Lower leg skin (tissue), 4 donors: Measurements from ENCODE around the gene DPH6. TPM values are rescaled to one million over a fixed set of nuclear protein-coding genes. Genes with fewer than 3 reads are reported as not detected.

Source experiments
- DNase-seq, 2 donors: peaks; one replicate each; pipeline ENCODE4 v3.0.0-alpha.2; 2019; ENCODE audit warnings: low spot score in 2 of 2
- H3K4me3 ChIP-seq: fragments of 200-600 bp; sonication (generic); 2 replicates; pipeline ENCODE4 v1.5.1; 2017; ENCODE audit warnings: mild to moderate bottlenecking, low read depth; ENCODE audit not compliant: poor library complexity, severe bottlenecking
- POLR2A ChIP-seq, 2 donors: fragments of 450-650 bp; IDR thresholded peaks; one replicate each; pipeline ENCODE4 v1.6.1; 2016 to 2017; ENCODE audit warnings: antibody characterized with exemption in 2 of 2, mild to moderate bottlenecking in 1 of 2, moderate library complexity in 1 of 2
- WGBS, 2 donors: methylation state at CpG; one replicate each; pipeline ENCODE4 v1.1.5; 2018; 5-methylcytosine and 5-hydroxymethylcytosine counted together
- intact Hi-C: fragments of 100-400 bp; cut with DNase I; formaldehyde crosslinking; loops from one replicate; pipeline ENCODE4 v1.15.0; 2023; ENCODE audit warnings: low total_unique reads
- total RNA-seq, 4 donors: library from RNA; depleted of rRNA; stranded (reverse); fragments of >200 nt; gene quantifications; one replicate each; pipeline ENCODE4 v1.1.0, GENCODE V29; 2016
- TF ChIP-seq, protein P1 (sequence below), 3 donors: fragments of 450-650 bp; IDR thresholded peaks; one replicate each; pipeline ENCODE4 v1.5.1; 2016; ENCODE audit warnings: antibody characterized with exemption in 3 of 3, mild to moderate bottlenecking in 3 of 3, moderate library complexity in 2 of 3

The DPH6 gene
- total RNA-seq, 4 donors from 2014 or later = 8.1 to 26.4 (median 18.8) TPM

DNA sequence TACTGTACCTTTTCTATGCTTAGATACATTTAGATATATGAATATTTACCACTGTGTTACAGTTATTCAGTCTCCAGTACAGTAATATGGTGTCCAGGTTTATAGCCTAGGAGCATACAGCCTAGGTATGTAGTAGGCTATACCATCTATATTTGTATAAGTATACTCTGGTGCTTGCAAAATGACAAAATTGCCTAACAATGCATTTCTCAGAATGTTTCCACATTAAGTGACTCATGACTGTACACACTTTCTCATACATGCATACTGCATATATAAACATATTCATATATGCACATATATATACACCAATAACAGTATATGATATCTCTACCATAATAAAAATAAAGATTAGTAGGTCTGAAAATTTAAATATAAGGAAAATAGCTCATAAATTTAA is 169.3 kb downstream of the DPH6 start:
- H3K4me3 ChIP-seq = no peak overlapping the region
- intact Hi-C loops = no loop called here
- DNase-seq = no peak
- TF ChIP-seq, protein P1, sequence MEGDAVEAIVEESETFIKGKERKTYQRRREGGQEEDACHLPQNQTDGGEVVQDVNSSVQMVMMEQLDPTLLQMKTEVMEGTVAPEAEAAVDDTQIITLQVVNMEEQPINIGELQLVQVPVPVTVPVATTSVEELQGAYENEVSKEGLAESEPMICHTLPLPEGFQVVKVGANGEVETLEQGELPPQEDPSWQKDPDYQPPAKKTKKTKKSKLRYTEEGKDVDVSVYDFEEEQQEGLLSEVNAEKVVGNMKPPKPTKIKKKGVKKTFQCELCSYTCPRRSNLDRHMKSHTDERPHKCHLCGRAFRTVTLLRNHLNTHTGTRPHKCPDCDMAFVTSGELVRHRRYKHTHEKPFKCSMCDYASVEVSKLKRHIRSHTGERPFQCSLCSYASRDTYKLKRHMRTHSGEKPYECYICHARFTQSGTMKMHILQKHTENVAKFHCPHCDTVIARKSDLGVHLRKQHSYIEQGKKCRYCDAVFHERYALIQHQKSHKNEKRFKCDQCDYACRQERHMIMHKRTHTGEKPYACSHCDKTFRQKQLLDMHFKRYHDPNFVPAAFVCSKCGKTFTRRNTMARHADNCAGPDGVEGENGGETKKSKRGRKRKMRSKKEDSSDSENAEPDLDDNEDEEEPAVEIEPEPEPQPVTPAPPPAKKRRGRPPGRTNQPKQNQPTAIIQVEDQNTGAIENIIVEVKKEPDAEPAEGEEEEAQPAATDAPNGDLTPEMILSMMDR (IDR thresholded peaks at IDR 0.05) = no peak
- no peak for TF ChIP-seq POLR2A (IDR thresholded peaks at IDR 0.05)

DNA sequence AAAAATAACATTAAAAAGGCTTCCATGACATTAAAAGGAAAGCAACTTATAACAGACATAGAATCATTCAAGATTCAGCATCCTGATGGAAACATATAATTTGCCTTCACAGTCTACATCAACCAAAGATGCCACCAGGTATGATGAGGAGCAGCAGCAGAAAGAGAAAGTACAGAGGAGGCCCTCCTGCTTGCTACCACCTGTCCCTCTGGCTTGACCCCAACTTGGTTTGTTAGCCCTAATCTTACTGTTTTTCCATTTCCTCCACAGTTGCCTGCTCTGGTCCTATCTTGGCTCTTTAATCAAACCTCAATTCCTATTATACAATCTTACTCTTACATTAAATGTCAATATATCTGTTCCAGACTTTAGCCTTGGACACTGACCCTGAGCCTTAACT is 171.3 kb downstream of the DPH6 start:
- DNase-seq = no peak
- TF ChIP-seq, protein P1 (IDR thresholded peaks at IDR 0.05) = no peak
- no peak for TF ChIP-seq POLR2A (IDR thresholded peaks at IDR 0.05)
- intact Hi-C loops = no loop called here
- H3K4me3 ChIP-seq = no peak overlapping the region

DNA sequence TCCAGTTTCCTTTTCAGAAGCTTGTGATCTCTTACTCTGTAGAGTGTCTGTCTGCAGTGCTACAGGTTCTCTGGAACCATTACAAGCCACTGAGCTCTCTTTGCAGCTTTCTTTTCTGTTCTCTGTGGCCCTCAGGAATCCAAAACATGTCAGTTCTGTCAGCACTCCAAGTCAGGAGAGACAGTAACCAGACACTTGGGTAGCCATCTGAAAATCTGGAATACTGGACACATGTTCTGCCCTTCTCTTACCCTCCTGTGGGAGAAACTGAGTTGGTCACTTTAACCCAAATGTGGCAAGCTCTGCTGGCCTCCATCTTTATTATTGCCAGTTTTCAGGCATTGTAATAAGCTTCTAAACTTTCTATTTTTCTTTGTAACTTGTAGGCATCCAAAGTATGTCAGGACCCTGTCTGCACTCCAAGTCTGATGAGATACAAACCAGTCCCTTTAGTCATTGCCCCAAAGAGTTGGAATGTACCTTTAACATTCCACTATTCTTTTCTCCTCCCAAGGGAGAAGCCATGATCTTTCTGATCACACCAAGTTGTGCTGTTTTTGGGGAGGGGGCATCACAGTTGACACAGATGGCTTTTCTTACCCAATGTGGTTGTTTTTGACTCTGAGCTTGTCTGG is 183.7 kb downstream of the DPH6 start:
- DNase-seq = no peak
- intact Hi-C loops = no loop called here
- H3K4me3 ChIP-seq = no peak overlapping the region
- TF ChIP-seq POLR2A (IDR thresholded peaks at IDR 0.05) = no peak
- TF ChIP-seq, protein P1 (IDR thresholded peaks at IDR 0.05) = no peak

DNA sequence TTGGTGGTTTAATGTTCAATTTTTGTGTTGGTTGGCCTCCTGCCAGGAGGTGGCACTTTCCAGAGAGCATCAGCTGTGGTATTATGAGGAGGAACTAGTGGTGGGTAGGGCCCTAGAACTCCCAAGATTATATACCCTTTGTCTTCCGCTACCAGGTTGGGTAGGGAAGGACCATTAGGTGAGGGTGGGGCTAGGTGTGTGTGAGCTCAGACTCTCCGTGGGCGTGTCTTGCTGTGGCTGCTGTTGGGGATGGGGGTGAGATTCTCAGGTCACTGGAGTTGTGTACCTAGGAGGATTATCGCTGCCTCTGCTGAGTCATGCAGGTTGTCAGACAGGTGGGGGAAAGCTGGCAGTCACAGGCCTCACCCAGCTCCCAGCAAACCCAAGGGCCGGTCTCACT is 187.1 kb downstream of the DPH6 start:
- 94% methylated on average over 5 of the region's 5 CpGs for WGBS, 2 donors
- TF ChIP-seq, protein P1 (IDR thresholded peaks at IDR 0.05) = no peak
- no peak for TF ChIP-seq POLR2A (IDR thresholded peaks at IDR 0.05)
- intact Hi-C loops = no loop called here
- DNase-seq = no peak
- H3K4me3 ChIP-seq = no peak overlapping the region

GRCh38 chr15:35351059-35351458 is 194.9 kb downstream of the DPH6 start:
- TF ChIP-seq POLR2A (IDR thresholded peaks at IDR 0.05) = no peak
- TF ChIP-seq, protein P1 (IDR thresholded peaks at IDR 0.05) = no peak
- intact Hi-C loops = no loop called here
- DNase-seq = no peak
- H3K4me3 ChIP-seq = no peak overlapping the region

GRCh38 chr15:35349916-35350315 is 196.0 kb downstream of the DPH6 start:
- 62 to 72% methylated on average over 3 of the region's 3 CpGs for WGBS, 2 donors
- no peak overlapping the region for H3K4me3 ChIP-seq
- intact Hi-C loops = no loop called here
- TF ChIP-seq POLR2A (IDR thresholded peaks at IDR 0.05) = no peak
- TF ChIP-seq, protein P1 (IDR thresholded peaks at IDR 0.05) = no peak
- DNase-seq = no peak
